ENCODE data around the gene TGIF2. TPM values are rescaled to one million over a fixed set of nuclear protein-coding genes. Genes with fewer than 3 reads are reported as not detected.
"Not testable (repeated sequence)": the region's sequence is repeated elsewhere in the genome, so short reads cannot be mapped to it uniquely, and the experiment has no call there.

TGIF2 gene
- polyA plus RNA-seq, 1 donor (not counting 4 experiments of a cell fraction or from before 2014, with no cell fraction given): 6.7 TPM

- Histone ChIP-seq H3K4me2 (ENCODE audit: control insufficient read depth, extremely low read depth, insufficient read depth, low read depth, low read length) (peak overlapping the region; percentile 78), H2AFZ (ENCODE audit: control insufficient read depth, low read length) (no peak overlapping the region), H3K4me3 (ENCODE audit: control insufficient read depth in 2 of 3, extremely low read depth in 1 of 3, insufficient read depth in 2 of 3, low read depth in 1 of 3, low read length in 3 of 3) (peak overlapping the region; percentile 24 to 91 (median 67)), H3K9me1 (ENCODE audit: control insufficient read depth, extremely low read depth, insufficient read depth, low read length) (no peaks in the 10 kb centered on the region), H3K27me3 (ENCODE audit: control insufficient read depth, extremely low read depth, insufficient read depth, low read length) (no peaks in the 10 kb centered on the region), H3K4me1 (ENCODE audit: control insufficient read depth, extremely low read depth, insufficient read depth, low read length) (peaks cover 19% of the 10 kb centered on the region), H3K79me2 (ENCODE audit: control insufficient read depth, insufficient read depth, low read length) (peaks cover 34% of the 10 kb centered on the region), H3K9me3 (ENCODE audit: control insufficient read depth, low read depth, low read length) (no peaks in the 10 kb centered on the region), H4K20me1 (ENCODE audit: control insufficient read depth, extremely low read depth, insufficient read depth, low read length) (peaks cover 5% of the 10 kb centered on the region), H3K27ac (ENCODE audit: control insufficient read depth, insufficient read depth, low read length) (peak overlapping the region; percentile 31), H3K9ac (ENCODE audit: control insufficient read depth, extremely low read depth, insufficient read depth, low read length) (no peak overlapping the region), H3K36me3 (ENCODE audit: control insufficient read depth in 2 of 2, extremely low read depth in 1 of 2, insufficient read depth in 2 of 2, low read length in 2 of 2) (peaks cover 27 to 28% of the 10 kb centered on the region in 2 experiments)
- DNase-seq (ENCODE audit: low read depth, low spot score): no peak
- dilution Hi-C loops (cut with MboI; ENCODE audit: extremely low pct_ligation_motif_present, low sequenced_read_pairs): no loop called here
- no peak for TF ChIP-seq CTCF (optimal IDR thresholded peaks at IDR 0.05 in 1 of 3, IDR thresholded peaks at IDR 0.05 in 1 of 3, conservative IDR thresholded peaks at IDR 0.05 in 1 of 3; ENCODE audit: extremely low read depth in 1 of 3, insufficient read depth in 2 of 3, low read length in 3 of 3)
- no peak for TF ChIP-seq EZH2 (IDR thresholded peaks at IDR 0.05; ENCODE audit: low read length)
- no peak for FAIRE-seq
Observed at GRCh38 chr20:36607586-36608387, 34.4 kb downstream of the TGIF2 start.

DNA sequence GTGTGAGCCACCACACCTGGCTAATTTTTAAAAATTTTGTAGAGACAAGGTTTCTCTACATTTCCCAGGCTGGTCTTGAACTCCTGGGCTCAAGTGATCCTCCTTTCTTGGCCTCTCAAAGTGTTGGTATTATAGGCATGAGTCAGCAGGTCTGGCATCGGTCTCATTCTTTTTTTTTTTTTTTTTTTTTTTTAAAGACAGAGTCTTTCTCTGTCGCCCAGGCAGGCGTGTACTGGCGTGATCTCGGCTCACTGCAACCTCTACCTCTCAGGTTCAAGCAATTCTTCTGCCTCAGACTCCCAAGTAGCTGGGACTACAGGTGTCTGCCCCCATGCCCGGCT is 35.0 kb downstream of the TGIF2 start:
- H3K9ac ChIP-seq (ENCODE audit: control insufficient read depth, extremely low read depth, insufficient read depth, low read length); H3K4me2 ChIP-seq (ENCODE audit: control insufficient read depth, extremely low read depth, insufficient read depth, low read depth, low read length); H2AFZ ChIP-seq (ENCODE audit: control insufficient read depth, low read length); H3K9me3 ChIP-seq (ENCODE audit: control insufficient read depth, low read depth, low read length); FAIRE-seq; dilution Hi-C loops (cut with MboI; ENCODE audit: extremely low pct_ligation_motif_present, low sequenced_read_pairs); H3K27me3 ChIP-seq (ENCODE audit: control insufficient read depth, extremely low read depth, insufficient read depth, low read length); H3K9me1 ChIP-seq (ENCODE audit: control insufficient read depth, extremely low read depth, insufficient read depth, low read length); H3K27ac ChIP-seq (ENCODE audit: control insufficient read depth, insufficient read depth, low read length); H3K4me3 ChIP-seq (ENCODE audit: control insufficient read depth in 2 of 3, extremely low read depth in 1 of 3, insufficient read depth in 2 of 3, low read depth in 1 of 3, low read length in 3 of 3); DNase-seq (ENCODE audit: low read depth, low spot score); H4K20me1 ChIP-seq (ENCODE audit: control insufficient read depth, extremely low read depth, insufficient read depth, low read length): not testable (repeated sequence)
- Histone ChIP-seq H3K79me2 (ENCODE audit: control insufficient read depth, insufficient read depth, low read length) (peaks cover 34% of the 10 kb centered on the region), H3K4me1 (ENCODE audit: control insufficient read depth, extremely low read depth, insufficient read depth, low read length) (peaks cover 19% of the 10 kb centered on the region), H3K36me3 (ENCODE audit: control insufficient read depth in 2 of 2, extremely low read depth in 1 of 2, insufficient read depth in 2 of 2, low read length in 2 of 2) (peaks cover 31 to 33% of the 10 kb centered on the region in 2 experiments)

All from keratinocyte (primary cell).